Natural killer cell (primary cell): ENCODE data around the gene CRIM1. TPM values are rescaled to one million over a fixed set of nuclear protein-coding genes. Genes with fewer than 3 reads are reported as not detected.
A peak's percentile ranks its signal among the peaks of the same experiment; 100 is the strongest.

ENCODE experiments used
- ATAC-seq, 3 donors: fragments of 150-1000 bp in 2 of 3; fragments of 200-7000 bp in 1 of 3; cut with Tn5 transposase; 1 replicate in 1 of 3; 2 replicates in 2 of 3; pipeline ENCODE4 v1.10.0; 2021; ENCODE audit warnings: mild to moderate bottlenecking in 2 of 3, moderate library complexity in 2 of 3
- DNase-seq, 2 donors: peaks; one replicate each; pipeline versions ENCODE4 v3.0.0 to v3.0.0-alpha.2; 2013 to 2021; ENCODE audit warnings: mixed read lengths in 1 of 2
- H3K27ac ChIP-seq: one replicate; pipeline ENCODE4 v1.5.1; 2013; ENCODE audit warnings: mild to moderate bottlenecking, low read length
- H3K27me3 ChIP-seq: one replicate; pipeline ENCODE4 v1.6.1; 2013; ENCODE audit warnings: low read length; ENCODE audit not compliant: control insufficient read depth, insufficient read depth
- H3K36me3 ChIP-seq: one replicate; pipeline ENCODE4 v1.6.1; 2013; ENCODE audit warnings: low read length; ENCODE audit not compliant: control insufficient read depth, insufficient read depth
- H3K4me1 ChIP-seq: one replicate; pipeline ENCODE4 v1.6.1; 2013; ENCODE audit warnings: low read length; ENCODE audit not compliant: control insufficient read depth, insufficient read depth
- H3K4me3 ChIP-seq: one replicate; pipeline ENCODE4 v1.5.1; 2013; ENCODE audit warnings: low read length
- H3K9me3 ChIP-seq: one replicate; pipeline ENCODE4 v1.6.1; 2013; ENCODE audit warnings: low read length; ENCODE audit not compliant: control insufficient read depth, insufficient read depth
- H3K27ac Mint-ChIP-seq, 2 donors: one replicate each; pipeline ENCODE4 v1.8.0; 2022; ENCODE audit warnings: mild to moderate bottlenecking in 2 of 2, mixed read lengths in 2 of 2, moderate library complexity in 1 of 2
- H3K27me3 Mint-ChIP-seq, 2 donors: one replicate each; pipeline ENCODE4 v1.8.0; 2022; ENCODE audit warnings: low read depth in 2 of 2, mixed read lengths in 2 of 2
- H3K36me3 Mint-ChIP-seq: one replicate; pipeline ENCODE4 v1.8.0; 2022; ENCODE audit warnings: mixed read lengths
- H3K4me1 Mint-ChIP-seq, 2 donors: one replicate each; pipeline ENCODE4 v1.8.0; 2022; ENCODE audit warnings: mixed read lengths in 2 of 2
- H3K4me3 Mint-ChIP-seq: one replicate; pipeline ENCODE4 v1.8.0; 2022; ENCODE audit warnings: mild to moderate bottlenecking, moderate library complexity, mixed read lengths
- H3K9me3 Mint-ChIP-seq, 2 donors: one replicate each; pipeline ENCODE4 v1.8.0; 2022; ENCODE audit warnings: mixed read lengths in 2 of 2
- WGBS: methylation state at CpG from one replicate; pipeline ENCODE4 v1.1.7; 2013; ENCODE audit warnings: missing lambda C conversion rate; ENCODE audit not compliant: insufficient coverage; 5-methylcytosine and 5-hydroxymethylcytosine counted together
- intact Hi-C: fragments of 100-400 bp; cut with micrococcal nuclease; formaldehyde crosslinking; loops from one replicate; pipeline ENCODE4 v1.14.2; 2022
- total RNA-seq, 4 donors: library from RNA; stranded (reverse); fragments of 120-200 nt in 1 of 4; gene quantifications; one replicate each; pipeline versions ENCODE4 v1.2.3 to v1.2.4, GENCODE V29; 2013 to 2022
- TF ChIP-seq, protein P1 (sequence below): fragments of 200-600 bp; IDR thresholded peaks from one replicate; pipeline ENCODE4 v1.8.0; 2022; ENCODE audit warnings: antibody characterized with exemption

Gene CRIM1
- total RNA-seq, 3 donors from 2014 or later (not counting 1 experiment from before 2014, with no cell fraction given) = 19.3 to 34.1 (median 32.9) TPM

DNA sequence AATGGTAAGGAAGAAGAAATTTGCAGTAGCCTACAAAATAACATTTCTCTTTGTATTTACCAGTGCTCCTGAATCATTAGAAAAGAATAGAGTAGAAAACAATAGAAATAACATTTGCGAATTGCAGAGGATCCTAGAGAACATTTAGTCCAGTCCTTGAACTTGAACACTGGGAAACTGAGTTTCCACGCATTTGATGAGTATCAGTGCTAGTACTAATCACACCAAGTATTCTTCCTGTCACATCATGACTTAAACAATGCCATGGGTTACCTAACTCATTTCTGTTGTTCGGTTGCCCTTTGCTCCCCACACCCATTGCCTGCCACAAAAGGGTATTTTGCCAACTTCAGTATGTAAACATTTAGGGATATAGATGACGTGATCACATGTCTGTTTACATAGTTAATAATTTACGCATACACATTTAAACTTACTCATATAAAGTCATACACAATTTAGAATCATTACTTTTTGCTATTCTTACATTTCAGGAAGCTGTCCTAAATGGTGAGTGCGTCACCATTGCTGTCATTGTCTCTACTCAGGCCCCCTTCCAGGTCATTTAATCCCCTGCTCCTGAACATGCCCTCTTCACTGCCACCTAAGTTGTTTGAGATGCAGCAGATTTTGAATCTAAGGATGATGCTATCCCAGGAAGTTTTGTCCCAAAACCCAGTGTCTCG lies 42.3 kb downstream of the CRIM1 start:
- intact Hi-C loops = no loop called here
- Histone ChIP-seq H3K27ac (no peak overlapping the region), H3K9me3 (no peaks in the 10 kb centered on the region), H3K27me3 (no peaks in the 10 kb centered on the region), H3K4me3 (no peak overlapping the region), H3K4me1 (no peaks in the 10 kb centered on the region), H3K36me3 (no peaks in the 10 kb centered on the region)
- H3K4me1 Mint-ChIP-seq = peaks cover 0 to 4% of the 10 kb centered on the region in 2 donors
- H3K36me3 Mint-ChIP-seq = no peaks in the 10 kb centered on the region
- no peaks in the 10 kb centered on the region for H3K27me3 Mint-ChIP-seq
- TF ChIP-seq, protein P1, sequence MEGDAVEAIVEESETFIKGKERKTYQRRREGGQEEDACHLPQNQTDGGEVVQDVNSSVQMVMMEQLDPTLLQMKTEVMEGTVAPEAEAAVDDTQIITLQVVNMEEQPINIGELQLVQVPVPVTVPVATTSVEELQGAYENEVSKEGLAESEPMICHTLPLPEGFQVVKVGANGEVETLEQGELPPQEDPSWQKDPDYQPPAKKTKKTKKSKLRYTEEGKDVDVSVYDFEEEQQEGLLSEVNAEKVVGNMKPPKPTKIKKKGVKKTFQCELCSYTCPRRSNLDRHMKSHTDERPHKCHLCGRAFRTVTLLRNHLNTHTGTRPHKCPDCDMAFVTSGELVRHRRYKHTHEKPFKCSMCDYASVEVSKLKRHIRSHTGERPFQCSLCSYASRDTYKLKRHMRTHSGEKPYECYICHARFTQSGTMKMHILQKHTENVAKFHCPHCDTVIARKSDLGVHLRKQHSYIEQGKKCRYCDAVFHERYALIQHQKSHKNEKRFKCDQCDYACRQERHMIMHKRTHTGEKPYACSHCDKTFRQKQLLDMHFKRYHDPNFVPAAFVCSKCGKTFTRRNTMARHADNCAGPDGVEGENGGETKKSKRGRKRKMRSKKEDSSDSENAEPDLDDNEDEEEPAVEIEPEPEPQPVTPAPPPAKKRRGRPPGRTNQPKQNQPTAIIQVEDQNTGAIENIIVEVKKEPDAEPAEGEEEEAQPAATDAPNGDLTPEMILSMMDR = no peak
- H3K9me3 Mint-ChIP-seq = no peaks in the 10 kb centered on the region
- ATAC-seq = no peak
- H3K4me3 Mint-ChIP-seq = no peak overlapping the region
- no peak overlapping the region for H3K27ac Mint-ChIP-seq
- no peak for DNase-seq
- WGBS = 90% methylated on average over 7 of the region's 7 CpGs

DNA sequence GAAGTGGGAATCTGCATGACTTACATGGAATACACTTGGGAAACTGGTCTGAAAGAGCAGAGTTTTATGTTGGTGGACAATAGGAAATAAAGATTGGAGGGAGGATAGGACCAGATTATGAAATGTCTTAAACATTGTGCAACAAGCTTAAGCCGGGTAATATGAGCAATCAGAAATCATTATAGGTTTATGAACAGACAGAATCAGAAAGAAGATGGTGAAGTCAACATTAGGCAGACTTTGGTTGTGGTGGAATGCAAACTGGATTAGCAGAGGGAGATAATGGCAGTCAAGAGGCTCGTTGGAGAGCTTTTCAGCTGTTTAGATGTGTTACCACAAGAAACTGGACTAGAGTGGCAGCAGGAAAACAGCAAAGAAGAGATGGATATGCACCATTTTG lies 43.5 kb downstream of the CRIM1 start:
- H3K27me3 ChIP-seq = no peaks in the 10 kb centered on the region
- H3K27ac ChIP-seq = no peak overlapping the region
- ATAC-seq = no peak
- intact Hi-C loops = no loop called here
- no peaks in the 10 kb centered on the region for H3K27me3 Mint-ChIP-seq
- H3K4me3 Mint-ChIP-seq = no peak overlapping the region
- H3K36me3 ChIP-seq = no peaks in the 10 kb centered on the region
- no peaks in the 10 kb centered on the region for H3K4me1 Mint-ChIP-seq
- DNase-seq = no peak
- WGBS = 79% methylated on average over 2 of the region's 2 CpGs
- H3K4me1 ChIP-seq = no peaks in the 10 kb centered on the region
- no peak overlapping the region for H3K27ac Mint-ChIP-seq
- H3K9me3 ChIP-seq = no peaks in the 10 kb centered on the region
- no peaks in the 10 kb centered on the region for H3K36me3 Mint-ChIP-seq
- no peak overlapping the region for H3K4me3 ChIP-seq
- TF ChIP-seq, protein P1 = no peak
- H3K9me3 Mint-ChIP-seq = no peaks in the 10 kb centered on the region

DNA sequence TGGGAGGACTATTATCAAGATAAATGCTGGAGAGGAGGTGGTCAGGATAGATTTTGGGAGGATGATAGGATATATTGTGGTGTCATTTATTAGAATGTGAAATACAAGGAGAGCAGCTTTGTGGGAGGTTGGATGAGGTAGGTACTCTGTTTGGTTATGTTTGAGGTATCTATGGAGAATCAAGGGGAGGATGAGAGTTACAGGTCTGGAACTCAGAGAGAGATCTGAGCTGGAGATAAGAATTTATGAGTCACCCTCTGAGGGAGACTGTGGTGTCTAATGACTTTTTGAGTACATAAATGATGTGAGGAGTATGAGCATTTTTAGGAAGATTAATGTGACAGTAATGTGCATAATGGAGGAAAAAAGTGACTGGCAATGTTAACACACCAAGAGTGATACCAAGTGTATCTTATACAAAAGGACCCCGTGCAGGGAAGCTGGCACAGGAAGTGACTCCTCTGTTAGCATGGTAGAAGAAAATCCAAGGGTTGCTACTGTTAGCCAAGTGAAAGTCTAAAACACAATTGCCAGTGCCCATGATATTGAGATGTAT lies 48.2 kb downstream of the CRIM1 start:
- WGBS = 4% methylated on average over 1 of the region's 1 CpG
- DNase-seq = no peak
- no peaks in the 10 kb centered on the region for H3K36me3 Mint-ChIP-seq

More for the DNA sequence above, 48.2 kb downstream of the CRIM1 start:
- Mint-ChIP-seq H3K9me3 (no peaks in the 10 kb centered on the region), H3K27ac (no peak overlapping the region), H3K27me3 (no peaks in the 10 kb centered on the region), H3K4me3 (no peak overlapping the region), H3K4me1 (no peaks in the 10 kb centered on the region)
- intact Hi-C loops = no loop called here
- peak; percentile 27 to 75 (median 36) for ATAC-seq
- TF ChIP-seq, protein P1 = no peak
- Histone ChIP-seq H3K9me3 (no peaks in the 10 kb centered on the region), H3K27ac (no peak overlapping the region), H3K4me1 (peaks cover 4% of the 10 kb centered on the region), H3K27me3 (no peaks in the 10 kb centered on the region), H3K4me3 (no peak overlapping the region), H3K36me3 (no peaks in the 10 kb centered on the region)
